Esophagus mucosa (tissue), 1 donor: ENCODE data around the gene DLD. TPM values are rescaled to one million over a fixed set of nuclear protein-coding genes. Genes with fewer than 3 reads are reported as not detected.
A peak's percentile ranks its signal among the peaks of the same experiment; 100 is the strongest.
"Not testable (repeated sequence)": the region's sequence is repeated elsewhere in the genome, so short reads cannot be mapped to it uniquely, and the experiment has no call there.

ENCODE experiments used
- ATAC-seq: fragments of 200-7000 bp; cut with Tn5 transposase; one replicate; pipeline ENCODE4 v1.9.1; 2020
- total RNA-seq: library from RNA; stranded (reverse); gene quantifications from one replicate; pipeline ENCODE4 v1.2.4, GENCODE V29; 2023
- donor health status: DM: yes; HTN: yes; CAD: no.

Gene DLD, protein sequence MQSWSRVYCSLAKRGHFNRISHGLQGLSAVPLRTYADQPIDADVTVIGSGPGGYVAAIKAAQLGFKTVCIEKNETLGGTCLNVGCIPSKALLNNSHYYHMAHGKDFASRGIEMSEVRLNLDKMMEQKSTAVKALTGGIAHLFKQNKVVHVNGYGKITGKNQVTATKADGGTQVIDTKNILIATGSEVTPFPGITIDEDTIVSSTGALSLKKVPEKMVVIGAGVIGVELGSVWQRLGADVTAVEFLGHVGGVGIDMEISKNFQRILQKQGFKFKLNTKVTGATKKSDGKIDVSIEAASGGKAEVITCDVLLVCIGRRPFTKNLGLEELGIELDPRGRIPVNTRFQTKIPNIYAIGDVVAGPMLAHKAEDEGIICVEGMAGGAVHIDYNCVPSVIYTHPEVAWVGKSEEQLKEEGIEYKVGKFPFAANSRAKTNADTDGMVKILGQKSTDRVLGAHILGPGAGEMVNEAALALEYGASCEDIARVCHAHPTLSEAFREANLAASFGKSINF
- total RNA-seq: 63.5 TPM

DNA sequence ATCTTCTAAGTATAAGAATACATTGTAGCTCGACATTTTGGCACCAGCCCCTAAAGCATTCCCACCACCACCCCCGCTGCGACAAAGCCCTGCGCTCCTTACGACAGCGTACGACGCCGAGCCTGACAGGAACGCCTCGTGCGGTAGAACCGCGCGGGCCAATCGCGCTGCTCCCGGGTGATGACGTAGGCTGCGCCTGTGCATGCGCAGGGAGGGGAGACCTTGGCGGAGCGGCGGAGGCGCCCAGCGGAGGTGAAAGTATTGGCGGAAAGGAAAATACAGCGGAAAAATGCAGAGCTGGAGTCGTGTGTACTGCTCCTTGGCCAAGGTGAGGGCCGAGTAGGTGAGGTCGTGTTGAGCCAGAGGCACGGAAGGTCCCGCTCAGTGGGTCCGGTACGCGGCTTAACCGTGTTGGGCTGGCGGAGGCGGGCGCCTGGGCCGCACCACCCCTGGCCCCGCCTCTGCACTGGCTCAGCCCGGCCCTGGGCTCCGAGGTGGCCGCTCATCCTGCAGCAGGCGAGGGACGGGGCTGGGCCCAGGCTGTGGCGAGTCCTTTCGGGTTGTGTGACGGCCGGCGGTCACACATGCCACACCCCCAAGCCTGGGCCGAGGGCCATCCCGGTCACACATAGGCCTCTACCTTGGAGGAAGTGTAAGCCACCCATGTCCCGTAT, at the start of gene DLD:
Gene DLD (plus strand): TSS at position 222 of the 674 bp plus-strand sequence. CDS start 68 bp downstream, at position 290.
- ATAC-seq: peak; percentile 99

DNA sequence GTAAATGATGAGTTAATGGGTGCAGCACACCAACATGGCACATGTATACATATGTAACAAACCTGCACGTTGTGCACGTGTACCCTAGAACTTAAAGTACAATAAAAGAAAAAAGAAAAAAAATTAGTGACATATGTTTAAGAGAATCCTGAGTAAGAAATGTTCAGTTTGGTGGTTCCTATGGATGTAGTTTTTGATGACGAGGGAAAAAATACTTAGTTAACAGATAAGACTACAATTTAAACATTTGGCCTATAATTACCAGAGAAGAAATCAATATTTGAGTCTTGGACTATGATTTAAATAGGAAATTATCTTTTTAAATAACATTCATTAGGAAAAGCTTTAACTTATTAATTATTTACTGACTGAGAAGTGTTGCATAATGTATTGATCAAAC, 48.8 kb upstream of the DLD start:
- ATAC-seq: no peak

DNA sequence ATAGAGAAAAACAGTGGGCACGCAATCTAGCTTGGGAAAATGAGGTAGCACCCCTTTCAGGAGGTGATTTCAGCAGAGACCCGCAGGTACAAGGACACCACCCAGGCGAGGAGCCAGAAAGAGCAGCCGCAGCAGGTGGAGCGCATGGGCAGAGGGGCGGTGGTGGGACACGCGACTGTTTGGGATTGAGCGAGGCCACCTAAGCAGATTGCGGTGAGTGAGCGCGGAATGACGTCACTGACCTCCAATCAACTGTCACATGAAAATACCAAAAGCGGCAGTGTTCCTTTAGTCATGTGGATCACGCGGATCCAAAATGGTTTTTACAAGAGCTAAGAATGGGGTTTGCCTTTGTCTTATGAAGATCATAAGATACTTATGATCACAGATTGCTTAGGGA, 47.8 kb upstream of the DLD start:
- ATAC-seq: no peak

DNA sequence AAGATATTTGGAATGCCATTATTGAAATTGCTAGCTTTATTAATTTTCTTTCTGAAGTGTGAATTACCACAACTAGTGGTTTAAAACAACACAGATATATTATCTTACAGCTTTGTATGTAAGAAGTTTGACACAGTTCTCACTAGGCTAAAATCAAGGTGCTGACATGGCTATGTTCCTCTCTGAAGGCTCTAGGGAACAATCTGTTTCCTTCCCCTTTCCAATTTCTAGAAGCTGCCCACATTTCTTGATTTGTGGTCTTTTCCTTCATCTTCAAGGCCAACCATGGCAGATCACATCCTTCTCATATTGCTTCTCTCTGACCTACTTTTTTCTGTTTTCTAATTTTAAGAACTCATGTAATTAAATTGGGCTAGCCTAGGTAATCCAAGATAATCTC, 44.7 kb upstream of the DLD start:
- ATAC-seq: no peak

DNA sequence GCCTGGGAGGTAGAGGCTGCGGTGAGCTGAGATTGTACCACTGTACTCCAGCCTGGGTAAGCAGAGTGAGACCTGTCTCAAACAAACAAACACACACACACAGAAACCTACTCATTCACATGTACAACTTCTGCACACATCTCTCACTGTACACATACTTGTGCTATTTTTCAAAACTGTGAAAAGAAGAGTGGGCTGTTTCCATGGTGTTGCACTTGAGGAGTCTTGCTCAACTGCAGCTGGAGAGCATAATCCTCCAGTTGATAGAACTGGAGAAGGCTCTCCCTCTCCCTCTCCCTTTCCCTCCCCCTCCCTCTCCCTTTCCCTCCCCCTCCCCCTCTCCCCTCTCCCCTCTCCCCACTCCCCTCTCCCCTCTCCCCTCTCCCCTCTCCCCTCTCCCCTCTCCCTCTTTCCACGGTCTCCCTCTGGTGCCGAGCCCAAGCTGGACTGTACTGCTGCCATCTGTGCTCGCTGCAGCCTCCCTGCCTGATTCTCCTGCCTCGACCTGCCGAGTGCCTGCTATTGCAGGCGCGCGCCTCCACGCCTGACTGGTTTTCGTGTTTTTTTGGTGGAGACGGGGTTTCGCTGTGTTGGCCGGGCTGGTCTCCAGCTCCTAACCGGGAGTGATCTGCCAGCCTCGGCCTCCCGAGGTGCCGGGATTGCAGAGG, 43.7 kb upstream of the DLD start:
- no peak for ATAC-seq

DNA sequence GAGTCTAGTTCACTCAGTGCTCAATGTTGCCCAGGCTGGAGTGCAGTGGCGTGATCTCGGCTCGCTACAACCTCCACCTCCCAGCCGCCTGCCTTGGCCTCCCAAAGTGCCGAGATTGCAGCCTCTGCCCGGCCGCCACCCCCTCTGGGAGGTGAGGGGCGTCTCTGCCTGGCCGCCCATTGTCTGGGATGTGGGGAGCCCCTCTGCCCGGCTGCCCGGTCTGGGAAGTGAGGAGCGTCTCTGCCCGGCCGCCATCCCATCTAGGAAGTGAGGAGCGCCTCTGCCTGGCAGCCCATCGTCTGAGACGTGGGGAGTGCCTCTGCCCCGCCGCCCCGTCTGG, 43.2 kb upstream of the DLD start:
- ATAC-seq: not testable (repeated sequence)

DNA sequence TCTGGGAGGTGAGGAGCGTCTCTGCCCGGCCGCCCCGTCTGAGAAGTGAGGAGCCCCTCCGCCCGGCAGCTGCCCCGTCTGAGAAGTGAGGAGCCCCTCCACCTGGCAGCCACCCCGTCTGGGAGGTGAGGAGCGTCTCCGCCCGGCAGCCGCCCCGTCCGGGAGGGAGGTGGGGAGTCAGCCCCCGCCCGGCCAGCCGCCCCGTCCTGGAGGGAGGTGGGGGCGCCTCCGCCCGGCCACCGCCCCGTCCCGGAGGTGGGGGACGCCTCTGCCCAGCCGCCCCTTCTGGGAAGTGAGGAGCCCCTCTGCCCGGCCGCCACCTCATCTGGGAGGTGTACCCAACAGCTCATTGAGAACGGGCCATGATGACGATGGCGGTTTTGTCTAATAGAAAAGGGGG, 42.8 kb upstream of the DLD start:
- ATAC-seq: not testable (repeated sequence)

DNA sequence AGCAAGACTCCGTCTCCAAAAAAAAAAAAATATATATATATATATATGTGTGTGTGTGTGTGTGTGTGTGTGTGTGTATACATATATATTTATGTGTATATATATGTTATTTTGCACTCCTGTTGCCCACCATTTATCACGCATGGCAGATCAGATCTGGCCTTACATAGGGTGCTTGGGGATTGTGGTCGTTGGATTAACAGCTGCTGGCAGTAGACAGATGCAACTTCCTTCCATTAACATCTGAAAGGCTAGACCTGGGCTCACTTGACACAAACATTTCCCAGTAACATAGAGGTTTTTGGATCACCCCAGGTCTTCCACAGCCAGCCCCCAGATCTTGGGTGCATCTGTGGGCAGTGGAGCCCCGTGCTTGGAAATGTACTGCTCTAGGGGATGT, 40.8 kb upstream of the DLD start:
- no peak for ATAC-seq

DNA sequence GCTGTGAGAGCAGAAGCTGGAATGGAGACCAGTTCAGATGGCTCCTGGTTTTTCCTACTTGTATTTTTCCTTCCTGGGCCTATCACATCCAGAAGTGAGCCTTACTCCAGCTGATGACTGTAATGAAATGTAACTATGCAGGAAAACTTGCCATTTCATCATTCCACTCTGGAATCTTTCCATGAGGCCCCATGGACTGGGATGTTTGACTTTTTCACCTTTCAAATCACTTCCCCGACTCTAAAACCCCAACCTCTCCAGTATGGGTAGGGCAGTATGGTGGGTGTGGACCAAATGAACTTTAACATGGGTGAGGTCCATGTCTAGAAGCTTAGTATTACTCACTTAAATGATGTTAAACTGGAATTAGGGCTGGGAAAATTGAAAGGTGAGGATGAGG, 40.3 kb upstream of the DLD start:
- no peak for ATAC-seq

DNA sequence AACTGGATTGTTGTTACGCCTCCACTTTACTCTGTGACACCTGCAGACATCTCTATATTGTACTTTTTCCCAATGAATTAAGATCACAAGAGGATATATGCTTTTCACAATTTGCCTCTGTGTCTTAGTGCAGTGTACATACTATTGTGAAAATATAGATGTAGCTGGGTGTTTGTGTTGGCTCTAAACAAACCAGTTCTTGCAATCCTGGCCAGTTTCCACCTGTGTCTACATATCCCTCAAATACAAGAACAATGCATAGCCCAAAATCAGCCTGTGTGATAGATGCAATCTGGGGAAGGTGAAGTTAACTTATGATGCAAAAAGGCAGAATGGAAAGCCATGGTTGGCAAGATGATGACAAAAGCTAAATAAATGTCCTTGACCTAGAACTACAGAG, 36.5 kb upstream of the DLD start:
- no peak for ATAC-seq

DNA sequence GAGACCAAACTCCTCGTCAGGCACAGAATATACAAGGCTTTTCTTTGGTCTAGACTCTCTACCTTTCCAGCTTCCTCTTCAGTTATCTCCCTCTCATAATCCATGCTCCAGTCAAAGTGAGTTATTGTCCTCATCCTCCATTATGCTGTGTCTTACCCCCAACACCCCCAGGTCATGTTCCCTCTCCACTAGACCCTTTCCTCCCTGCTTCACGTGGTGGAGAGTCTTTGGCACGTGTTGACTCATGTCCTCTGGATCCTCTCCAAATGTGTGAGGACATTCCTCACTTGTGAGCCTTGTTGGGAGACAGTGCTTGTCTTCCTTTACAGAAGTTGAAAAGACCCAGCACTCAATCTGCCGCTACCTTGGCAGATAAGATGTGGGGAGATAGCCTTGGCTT, 36.0 kb upstream of the DLD start:
- ATAC-seq: no peak

DNA sequence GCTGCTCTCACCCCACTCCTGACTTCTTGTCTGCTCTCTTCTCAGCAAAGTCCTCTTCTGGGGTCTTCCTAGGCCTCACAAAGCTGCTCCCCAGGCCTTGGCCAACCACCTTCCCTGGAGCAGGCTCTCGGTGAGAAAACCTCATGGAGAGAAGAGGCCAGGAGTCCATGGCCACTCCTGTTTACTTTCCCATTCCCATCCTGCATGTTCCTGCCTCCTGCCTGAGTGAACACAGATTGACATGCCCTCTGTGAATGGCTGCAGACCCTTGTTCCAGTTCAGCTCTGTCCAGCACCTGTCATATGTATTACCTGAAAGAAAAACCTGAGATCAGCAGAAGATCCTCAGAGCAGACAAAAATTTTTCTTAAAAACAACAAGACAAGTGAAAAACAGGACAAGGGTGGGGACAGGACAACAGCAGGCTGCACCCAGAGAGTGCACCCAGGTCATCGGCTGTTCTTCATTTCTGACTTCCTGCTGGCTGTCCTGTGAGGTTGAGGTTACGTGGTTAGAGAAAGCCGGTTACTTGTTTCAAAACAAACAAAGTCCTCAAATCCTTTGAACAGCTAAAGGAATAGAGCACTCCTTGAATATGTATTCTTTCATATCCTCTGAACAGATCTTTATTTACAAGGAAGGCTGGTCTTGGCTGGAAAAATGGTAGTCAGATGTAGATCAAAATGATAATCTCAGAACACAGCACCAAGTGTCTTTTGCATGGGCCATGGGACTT, 34.0 kb upstream of the DLD start:
- ATAC-seq: no peak

DNA sequence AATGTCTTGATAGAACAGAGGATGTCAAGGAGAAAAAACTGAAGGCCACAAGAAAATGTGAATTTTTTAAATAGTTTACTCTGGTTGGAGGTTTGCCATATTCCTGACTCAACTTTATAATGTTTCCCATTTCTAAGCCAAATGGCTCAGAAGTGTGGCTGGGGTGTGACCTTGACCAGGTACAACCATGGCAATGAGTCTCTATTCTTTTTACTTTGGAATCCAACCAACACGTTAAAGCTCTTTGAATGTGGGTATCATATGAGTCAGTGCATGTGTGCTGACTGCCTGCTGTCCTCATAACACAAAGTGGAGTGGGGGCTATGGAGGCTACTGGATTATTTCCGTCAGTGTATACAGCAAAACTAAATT, 33.5 kb upstream of the DLD start:
- peak; percentile 53 for ATAC-seq

DNA sequence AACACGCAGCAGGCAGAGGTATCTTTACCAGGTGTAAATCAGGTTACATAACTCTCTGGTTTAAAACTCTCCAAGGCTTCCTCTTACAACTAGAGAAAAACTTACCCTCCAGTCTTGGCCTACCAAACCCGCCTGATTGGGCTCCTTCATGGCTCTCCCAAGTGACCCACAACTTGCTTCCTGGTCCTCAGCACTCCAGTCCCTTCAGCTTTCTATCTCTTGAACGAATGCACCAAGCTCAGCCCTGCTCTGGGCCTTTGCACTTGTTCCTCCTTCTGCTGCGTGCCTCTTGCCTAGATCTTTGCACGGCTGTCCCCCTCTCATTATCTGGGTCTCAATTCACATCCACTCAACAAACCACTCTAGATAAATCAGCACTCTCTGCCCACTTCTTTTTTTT, 32.7 kb upstream of the DLD start:
- no peak for ATAC-seq

DNA sequence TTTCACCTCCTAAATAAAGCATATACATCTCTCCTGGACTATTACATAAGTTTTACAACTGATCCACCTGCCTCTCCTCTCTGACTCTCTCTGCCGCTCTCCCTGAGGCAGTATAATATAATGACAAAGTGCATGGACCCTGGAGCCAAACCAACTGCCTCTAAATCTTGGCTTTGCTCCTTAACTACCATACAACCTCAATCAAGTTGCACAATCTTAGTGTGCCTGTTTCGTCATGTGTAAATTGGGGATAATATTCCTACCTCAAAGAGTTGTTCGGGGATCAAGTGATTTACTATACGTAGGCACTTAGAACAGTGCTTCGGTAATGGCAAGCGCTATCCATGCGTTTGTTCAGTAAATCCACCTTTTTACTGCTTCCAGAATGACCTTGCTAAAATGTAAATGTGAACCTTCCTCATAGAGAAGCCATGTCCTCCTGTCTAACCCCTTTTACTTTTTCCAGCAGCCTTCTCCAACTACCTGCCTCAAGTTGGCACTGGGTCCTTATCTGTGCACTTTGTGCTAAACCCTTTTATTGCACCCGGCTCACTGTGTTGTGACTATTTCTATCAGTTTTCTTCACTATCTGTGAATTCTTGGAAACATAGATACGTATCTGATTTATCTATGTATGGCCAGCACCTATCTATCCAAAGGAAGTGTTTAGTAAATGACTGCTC, 30.6 kb upstream of the DLD start:
- ATAC-seq: peak; percentile 55

DNA sequence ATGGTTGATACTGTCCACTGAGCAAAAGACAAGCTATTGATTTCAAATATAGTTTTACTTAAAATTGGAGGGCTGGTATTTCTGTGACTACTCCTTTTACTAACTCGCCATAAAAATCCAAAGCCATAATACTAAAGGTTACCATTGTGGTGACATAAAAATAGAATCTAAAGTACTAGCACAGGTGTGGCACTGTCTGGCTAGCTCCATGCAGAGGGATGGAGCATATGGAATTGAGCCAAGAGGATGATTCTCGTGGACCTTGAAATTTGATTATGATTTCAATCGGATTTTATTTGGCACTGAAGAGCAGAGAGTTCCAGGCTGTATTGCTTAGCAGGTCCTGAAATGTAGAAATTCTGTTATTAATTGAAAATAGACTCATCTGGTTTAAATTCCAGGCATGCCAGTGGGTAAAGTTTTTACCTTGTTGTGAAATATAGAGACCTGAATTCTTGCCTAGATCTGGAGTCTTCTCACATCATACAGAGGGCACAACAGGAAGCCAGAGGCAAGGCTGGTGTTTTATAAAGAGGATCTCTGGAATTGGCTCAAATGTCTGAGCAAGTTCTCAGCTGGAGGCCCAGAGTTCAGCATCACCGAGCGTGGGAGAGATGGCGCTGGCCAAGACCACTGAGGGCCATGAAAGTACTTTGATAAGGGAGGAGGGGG, 29.9 kb upstream of the DLD start:
- no peak for ATAC-seq

DNA sequence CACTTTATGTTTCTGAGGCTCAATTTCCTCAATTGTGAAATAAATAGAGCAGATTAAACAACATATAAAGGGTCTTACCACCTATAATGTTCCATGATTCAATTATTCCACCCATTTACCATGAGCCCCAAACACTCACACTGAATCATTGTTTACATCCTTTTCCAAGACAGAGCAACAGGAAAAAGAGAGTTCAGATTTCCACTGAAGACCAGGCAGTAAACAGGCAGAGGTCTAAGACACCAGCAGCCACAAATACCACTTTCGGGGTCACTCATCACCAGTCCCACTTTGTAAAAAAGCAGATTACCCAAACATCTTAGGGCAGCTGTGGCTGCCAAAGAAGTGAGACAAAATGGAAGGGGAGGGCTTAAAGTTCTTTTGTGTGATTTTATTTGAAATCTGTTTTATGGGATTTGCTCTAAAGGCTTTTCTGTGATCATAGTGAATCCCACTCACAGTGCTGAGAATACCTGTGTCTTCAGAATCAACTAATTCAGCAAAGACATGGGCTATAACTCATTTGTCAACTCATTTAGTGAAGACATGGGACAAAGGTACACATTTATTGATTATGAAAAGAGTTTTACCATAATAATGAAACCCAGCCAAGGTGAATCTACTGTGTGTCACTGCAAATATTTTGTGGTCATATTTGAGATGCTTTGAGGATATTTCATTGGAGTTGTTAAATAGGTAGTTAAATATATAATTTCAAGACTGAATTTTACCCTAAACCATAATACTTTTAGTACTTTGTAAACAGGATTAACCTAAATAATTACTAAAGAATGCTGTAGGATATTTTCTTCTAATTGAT, 24.8 kb upstream of the DLD start:
- no peak for ATAC-seq

DNA sequence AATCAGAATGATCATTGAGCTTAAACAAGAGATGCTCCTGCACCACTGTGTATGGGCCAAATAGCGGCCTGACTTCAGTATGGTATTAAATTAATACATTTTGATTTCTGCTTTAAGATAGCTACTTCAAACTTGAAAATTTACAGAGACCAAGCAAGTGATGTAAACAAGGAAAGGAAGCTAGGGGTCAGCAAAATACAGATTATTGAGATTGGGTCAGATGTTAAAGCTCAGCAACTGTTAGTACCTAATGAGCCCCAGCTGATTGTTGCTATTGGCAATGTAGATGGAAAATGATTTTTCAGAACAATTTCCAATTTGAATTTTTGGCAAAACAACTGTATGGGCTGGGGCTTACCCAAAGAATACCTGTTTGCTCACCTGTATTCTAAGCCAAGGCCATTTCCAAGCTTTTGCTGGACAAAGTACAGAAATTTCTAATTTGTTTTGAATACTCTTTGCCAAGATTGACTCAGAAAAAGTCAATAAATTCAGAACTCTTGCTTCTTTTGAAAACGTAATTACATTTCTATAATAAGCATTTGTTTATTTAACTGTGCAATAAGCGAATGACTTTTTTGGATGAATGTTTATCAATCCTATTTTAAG, 23.0 kb upstream of the DLD start:
- ATAC-seq: no peak

DNA sequence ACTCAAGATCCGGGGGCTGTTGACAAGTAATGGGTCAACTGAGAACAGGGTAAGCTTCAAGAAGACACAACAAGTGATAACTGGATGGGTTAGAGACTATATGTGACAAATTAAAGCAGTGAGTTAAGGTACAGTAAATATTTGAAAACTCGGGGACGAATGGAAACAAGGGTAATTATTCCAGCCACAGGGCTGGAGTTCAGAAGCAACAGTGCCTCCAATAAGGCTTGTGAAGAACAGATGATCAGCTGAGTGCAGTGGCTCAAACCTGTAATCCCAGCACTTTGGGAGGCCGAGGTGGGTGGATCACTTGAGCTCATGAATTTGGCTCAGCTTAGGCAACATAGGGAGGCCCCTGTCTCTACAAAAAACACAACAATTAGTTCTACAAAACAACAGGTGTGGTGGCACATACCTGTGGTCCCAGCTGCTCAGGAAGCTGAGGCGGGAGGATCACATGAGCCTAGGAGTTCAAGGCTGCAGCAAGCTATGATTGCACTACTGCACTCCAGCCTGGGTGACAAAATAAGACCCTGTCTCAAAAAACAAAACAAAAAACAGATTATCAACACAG, 20.5 kb upstream of the DLD start:
- ATAC-seq: no peak

DNA sequence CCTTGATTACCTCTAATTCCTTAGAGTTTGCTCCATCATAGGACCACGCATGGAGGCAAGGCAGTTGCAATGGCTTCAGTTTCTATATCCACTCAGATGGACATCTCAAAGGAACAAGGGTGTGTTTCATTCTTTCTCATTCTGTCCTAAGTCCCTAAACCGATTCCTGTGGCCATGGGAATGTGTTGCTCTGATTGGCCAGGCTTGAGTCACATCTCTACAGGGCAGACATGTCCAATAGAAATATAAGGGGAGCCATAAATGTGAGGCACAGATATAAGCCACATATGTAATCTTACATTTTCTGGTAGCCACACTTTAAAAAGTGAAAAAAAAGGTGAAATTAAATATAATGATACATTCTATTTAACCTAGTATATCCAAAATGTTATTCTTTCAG, 16.9 kb upstream of the DLD start:
- ATAC-seq: no peak
